Endothelial cell of umbilical vein (primary cell): ENCODE data around the gene FA2H. TPM values are rescaled to one million over a fixed set of nuclear protein-coding genes. Genes with fewer than 3 reads are reported as not detected.
"Not testable (repeated sequence)": the region's sequence is repeated elsewhere in the genome, so short reads cannot be mapped to it uniquely, and the experiment has no call there.

Experiments
- BruUV-seq: library from RNA; stranded (reverse); fragments of 400-500 nt; replicated peaks from 2 replicates; lab custom pipeline; 2021; lab: Mats Ljungman, UMichigan
- CTCF ChIA-PET: fragments of 300-600, 350-600 bp; sonication (Branson Sonifier 250); formaldehyde crosslinking; loops from one replicate; lab custom pipeline; 2021; ENCODE audit warnings: antibody characterized with exemption, inconsistent platforms; lab: Charles Lee
- POLR2A ChIA-PET: fragments of 300-600, 350-600 bp; sonication (Branson Sonifier 250); formaldehyde crosslinking; loops from one replicate; lab custom pipeline; 2021; ENCODE audit warnings: antibody characterized with exemption, inconsistent platforms; lab: Charles Lee
- DNase-seq: peaks from one replicate; pipeline ENCODE4 v3.0.0-alpha.2; 2011; ENCODE audit warnings: low read depth, low spot score
- FAIRE-seq: peaks from 2 replicates; lab custom pipeline; 2011; peaks lifted over from hg19 to GRCh38; lab: Jason Lieb, UNC
- H2AFZ ChIP-seq: 2 replicates; pipeline ENCODE4 v1.6.0; 2012; ENCODE audit warnings: low read depth, low read length, control low read depth, inconsistent platforms
- H3K27ac ChIP-seq: 2 replicates; pipeline ENCODE4 v1.5.1; 2011; ENCODE audit warnings: low read depth, mild to moderate bottlenecking, control low read depth, low read length, moderate library complexity; ENCODE audit not compliant: insufficient read depth
- H3K27me3 ChIP-seq, 2 experiments: 2 replicates each; pipeline versions ENCODE4 v1.6.0 to v1.6.1; 2011; ENCODE audit warnings: low read length in 2 of 2, mixed read lengths in 1 of 2; ENCODE audit not compliant: control insufficient read depth in 2 of 2, insufficient read depth in 2 of 2
- H3K36me3 ChIP-seq, 2 experiments: 2 replicates in 1 of 2; 3 replicates in 1 of 2; pipeline ENCODE4 v1.5.1; 2011; ENCODE audit warnings: low read length in 2 of 2, mild to moderate bottlenecking in 1 of 2, moderate library complexity in 1 of 2; ENCODE audit not compliant: control insufficient read depth in 2 of 2, insufficient read depth in 2 of 2; ENCODE audit errors: extremely low read depth in 1 of 2
- H3K4me1 ChIP-seq: 3 replicates; pipeline ENCODE4 v1.5.1; 2011; ENCODE audit warnings: mild to moderate bottlenecking, low read length; ENCODE audit not compliant: control insufficient read depth, insufficient read depth; ENCODE audit errors: extremely low read depth
- H3K4me2 ChIP-seq: 2 replicates; pipeline ENCODE4 v1.6.1; 2011; ENCODE audit warnings: low read length, control low read depth, mixed read lengths; ENCODE audit not compliant: insufficient read depth
- H3K4me3 ChIP-seq, 3 experiments: fragments of 200-600 bp in 1 of 3; sonication (generic), shearing (Covaris generic) in 1 of 3; replicated peaks in 1 of 3; 2 replicates each; pipeline ENCODE4 v1.5.1; 2011 to 2016; ENCODE audit warnings: control low read depth in 3 of 3, low read length in 3 of 3, mild to moderate bottlenecking in 2 of 3, inconsistent platforms in 1 of 3, low read depth in 1 of 3, moderate library complexity in 1 of 3; ENCODE audit not compliant: insufficient read depth in 1 of 3
- H3K79me2 ChIP-seq: 2 replicates; pipeline ENCODE4 v1.6.0; 2012; ENCODE audit warnings: low read length, inconsistent platforms; ENCODE audit not compliant: control insufficient read depth, insufficient read depth
- H3K9ac ChIP-seq: replicated peaks from 2 replicates; pipeline ENCODE3; 2011; ENCODE audit warnings: low read length, control low read depth; ENCODE audit not compliant: insufficient read depth; ENCODE audit errors: extremely low read depth
- H3K9me1 ChIP-seq: replicated peaks from 3 replicates; pipeline ENCODE4 v1.6.0; 2011; ENCODE audit warnings: mild to moderate bottlenecking, low read length; ENCODE audit not compliant: control insufficient read depth, insufficient read depth; ENCODE audit errors: extremely low read depth
- H3K9me3 ChIP-seq: replicated peaks from 2 replicates; pipeline ENCODE4 v1.5.1; 2012; ENCODE audit warnings: low read length, inconsistent platforms; ENCODE audit not compliant: control insufficient read depth, insufficient read depth
- H4K20me1 ChIP-seq: replicated peaks from 2 replicates; pipeline ENCODE3; 2011; ENCODE audit warnings: mild to moderate bottlenecking, low read length; ENCODE audit not compliant: control insufficient read depth, insufficient read depth; ENCODE audit errors: extremely low read depth
- POLR2AphosphoS5 ChIP-seq: IDR thresholded peaks from 2 replicates; pipeline ENCODE4 v1.6.1; 2012; ENCODE audit warnings: low read depth, mild to moderate bottlenecking, control low read depth, low read length, moderate library complexity; ENCODE audit not compliant: insufficient read depth
- dilution Hi-C: fragments of 300-500 bp; cut with MboI; formaldehyde crosslinking; loops from one replicate; pipeline ENCODE4 v1.15.0; 2019; ENCODE audit warnings: low sequenced_read_pairs; ENCODE audit not compliant: extremely low pct_ligation_motif_present
- intact Hi-C: fragments of 100-400 bp; cut with micrococcal nuclease; formaldehyde crosslinking; loops from one replicate; pipeline ENCODE4 v1.10.0; 2022
- polyA plus RNA-seq, 4 experiments: library from polyadenylated mRNA; depleted of rRNA in 3 of 4; stranded (reverse) in 3 of 4; unstranded in 1 of 4; fragments of >200 nt; gene quantifications; 2 replicates each; pipeline versions ENCODE4 v1.2.1 to v1.2.3, GENCODE V29; 2011 to 2012; ENCODE audit warnings: missing spikeins in 1 of 4
- total RNA-seq: library from RNA; stranded (reverse); gene quantifications from 2 replicates; pipeline ENCODE4 v1.2.3, GENCODE V29; 2021

Gene FA2H
- total and polyA plus RNA-seq, 2 donors (not counting 3 experiments of a cell fraction or from before 2014, with no cell fraction given), result not detected

- Histone ChIP-seq H3K9me1 (no peaks in the 10 kb centered on the region), H3K27ac (no peak overlapping the region), H4K20me1 (no peaks in the 10 kb centered on the region), H3K9ac (no peak overlapping the region), H2AFZ (no peak overlapping the region), H3K27me3 (no peaks in the 10 kb centered on the region), H3K4me2 (no peak overlapping the region), H3K4me3 (no peak overlapping the region), H3K79me2 (no peaks in the 10 kb centered on the region), H3K4me1 (no peaks in the 10 kb centered on the region), H3K9me3 (no peaks in the 10 kb centered on the region), H3K36me3 (peaks cover 3 to 6% of the 10 kb centered on the region in 2 experiments)
- DNase-seq, result no peak
- intact Hi-C loops (no loop called here), dilution Hi-C loops (no loop called here)
- no TSS peak for BruUV-seq
- TF ChIP-seq POLR2AphosphoS5, result no peak
- CTCF ChIA-PET, result no interaction called here
- FAIRE-seq, result no peak
- POLR2A ChIA-PET, result no interaction called here
Measured at GRCh38 chr16:74673876-74674275, 100.7 kb downstream of the FA2H start.

GRCh38 chr16:74668877-74669276 lies 105.7 kb downstream of the FA2H start:
- H3K9me3 ChIP-seq, H3K27me3 ChIP-seq, H3K27ac ChIP-seq, BruUV-seq, H3K4me3 ChIP-seq, intact Hi-C loops, FAIRE-seq, H4K20me1 ChIP-seq, H3K9me1 ChIP-seq, H3K9ac ChIP-seq, H3K36me3 ChIP-seq, POLR2A ChIA-PET, DNase-seq, H3K4me1 ChIP-seq, dilution Hi-C loops, H2AFZ ChIP-seq, H3K4me2 ChIP-seq: not testable (repeated sequence)
- CTCF ChIA-PET, result interaction anchor here (0.6 to 2.5 kb wide), 2 partner anchors 17 to 170 kb away, joined by 3 to 12 read pairs; no protein-coding TSS in a partner anchor
- peaks cover 27% of the 10 kb centered on the region for H3K79me2 ChIP-seq
